ENCODE data around the gene MST1. TPM values are rescaled to one million over a fixed set of nuclear protein-coding genes. Genes with fewer than 3 reads are reported as not detected.

Gene MST1
- total and polyA plus RNA-seq, 9 of the 15 experiments (the other 6 are each of a cell fraction or from before 2014, with no cell fraction given), result 0.08 to 1.8 (median 0.40) TPM

GRCh38 chr3:49653621-49654020 lies 35.7 kb downstream of the MST1 start (continued):
- TF ChIP-seq RNF219 (CRISPR knock-in tag; IDR thresholded peaks at IDR 0.05), result no peak
- no peak for TF ChIP-seq POLR3A (IDR thresholded peaks at IDR 0.05; ENCODE audit: borderline replicate concordance, extremely low read depth, insufficient read depth, insufficient read length)
- no peak for TF ChIP-seq DLX4 (CRISPR knock-in tag; IDR thresholded peaks at IDR 0.05)
- no peak for TF ChIP-seq ZNF551 (CRISPR knock-in tag; IDR thresholded peaks at IDR 0.05)

- Histone ChIP-seq H3K79me2 (ENCODE audit: control insufficient read depth, insufficient read depth, low read length) (no peaks in the 10 kb centered on the region), H4K20me1 (replicated peaks; ENCODE audit: control insufficient read depth, insufficient read depth, low read length) (no peaks in the 10 kb centered on the region), H3K9me1 (ENCODE audit: control insufficient read depth, insufficient read depth, low read length) (no peaks in the 10 kb centered on the region), H3K4me3 (no peak overlapping the region), H2AFZ (ENCODE audit: low read depth, low read length) (no peak overlapping the region), H3K36me3 (ENCODE audit: control insufficient read depth, insufficient read depth, low read length) (no peaks in the 10 kb centered on the region), H3K27ac (ENCODE audit: extremely low read depth, low read depth, low read length) (no peak overlapping the region), H3K4me2 (ENCODE audit: insufficient read depth, low read length) (no peak overlapping the region), H3K27me3 (ENCODE audit: control insufficient read depth in 2 of 2, insufficient read depth in 2 of 2, low read length in 2 of 2) (no peaks in the 10 kb centered on the region), H3K4me1 (replicated peaks in 1 of 2; ENCODE audit: control insufficient read depth in 2 of 2, insufficient read depth in 2 of 2, low read length in 2 of 2) (peaks cover 3 to 37% of the 10 kb centered on the region in 2 experiments; a peak in 3 of 5 replicates), H3K9me3 (replicated peaks; ENCODE audit: control insufficient read depth, insufficient read depth, low read depth, low read length) (no peaks in the 10 kb centered on the region), H3K9ac (ENCODE audit: insufficient read depth in 1 of 2, low read depth in 2 of 2, low read length in 2 of 2) (no peak overlapping the region)
- WGBS (ENCODE audit: insufficient coverage, low coverage, missing lambda C conversion rate), result 57% methylated on average over 13 of the region's 21 CpGs
- POLR2A ChIA-PET, result interaction anchor here (0.8 kb wide), 1 partner anchor 8 kb away, joined by 3 read pairs; no protein-coding TSS in a partner anchor
- no peak for DNase-seq (ENCODE audit: extremely low read depth in 1 of 4, low spot score in 3 of 4)
- in situ Hi-C loops (cut with MboI) (no loop called here), intact Hi-C loops (cut with micrococcal nuclease) (no loop called here)
- FAIRE-seq, result no peak
- BruUV-seq (replicated peaks), result no TSS peak
- CTCF ChIA-PET (ENCODE audit: low intra/inter-chr PET ratio), result no interaction called here
- ATAC-seq, result no peak
- TF ChIP-seq E4F1 (CRISPR knock-in tag; IDR thresholded peaks at IDR 0.05; ENCODE audit: borderline replicate concordance) (no peak), HNRNPUL1 (IDR thresholded peaks at IDR 0.05; ENCODE audit: low read length) (no peak), JUND (IDR thresholded peaks at IDR 0.05; ENCODE audit: borderline replicate concordance, low read depth, low read length) (no peak), JUND (tag; IDR thresholded peaks at IDR 0.05; ENCODE audit: borderline replicate concordance, low read depth, low read length) (no peak), XRCC3 (IDR thresholded peaks at IDR 0.05) (no peak), FOXM1 (IDR thresholded peaks at IDR 0.05; ENCODE audit: low read depth) (no peak), FOXM1 (CRISPR knock-in tag; IDR thresholded peaks at IDR 0.05; ENCODE audit: low read depth) (no peak)
Measured at GRCh38 chr3:49652903-49653415, 36.3 kb downstream of the MST1 start.
